ENCODE measurements around the gene SLC8A2.
"Not testable (repeated sequence)": the region's sequence is repeated elsewhere in the genome, so short reads cannot be mapped to it uniquely, and the experiment has no call there.

The SLC8A2 gene

GRCh38 chr19:47390533-47391488 is 80.9 kb downstream of the SLC8A2 start:
- Histone ChIP-seq H4K91ac (ENCODE audit: low read depth, low read length) (no peak overlapping the region), H2AK5ac (ENCODE audit: low read length) (no peak overlapping the region), H3K4me2 (ENCODE audit: low read length) (no peak overlapping the region), H3K27ac (ENCODE audit: low read depth, low read length) (no peak overlapping the region), H2BK12ac (ENCODE audit: low read length) (no peak overlapping the region), H3K9ac (ENCODE audit: low read length) (no peak overlapping the region), H3K4me1 (ENCODE audit: control insufficient read depth in 1 of 2, insufficient read depth in 2 of 2, low read length in 2 of 2) (no peaks in the 10 kb centered on the region), H2BK120ac (ENCODE audit: insufficient read depth, low read length, poor library complexity) (no peak overlapping the region), H3K79me2 (ENCODE audit: control insufficient read depth, insufficient read depth, low read length, poor library complexity) (no peaks in the 10 kb centered on the region), H2BK5ac (ENCODE audit: low read depth, low read length, poor library complexity) (no peak overlapping the region), H3K79me1 (ENCODE audit: low read length) (no peaks in the 10 kb centered on the region), H3K36me3 (ENCODE audit: control insufficient read depth in 1 of 2, insufficient read depth in 2 of 2, low read length in 2 of 2) (no peaks in the 10 kb centered on the region), H3K27me3 (ENCODE audit: insufficient read depth, low read length) (no peaks in the 10 kb centered on the region), H2AFZ (ENCODE audit: insufficient read depth, low read length, poor library complexity) (no peak overlapping the region), H3K23ac (ENCODE audit: low read length) (no peak overlapping the region), H3K9me3 (ENCODE audit: insufficient read depth, low read depth, low read length) (peaks cover 2% of the 10 kb centered on the region), H3K18ac (ENCODE audit: low read length) (no peak overlapping the region), H3K4me3 (ENCODE audit: low read depth, low read length) (no peak overlapping the region), H3K14ac (ENCODE audit: low read length) (no peak overlapping the region), H4K12ac (ENCODE audit: low read depth, low read length) (no peak overlapping the region), H3K4ac (ENCODE audit: low read depth, low read length) (no peak overlapping the region), H4K8ac (ENCODE audit: low read depth, low read length) (no peak overlapping the region)
- no peak for DNase-seq
- no CpG with 5 or more reads among the region's 20 CpGs for WGBS (ENCODE audit: extremely low coverage, insufficient coverage, insufficient read length)

- no peaks in the 10 kb centered on the region for H3K79me2 ChIP-seq (ENCODE audit: control insufficient read depth, insufficient read depth, low read length, poor library complexity)
- H4K8ac ChIP-seq (ENCODE audit: low read depth, low read length): no peak overlapping the region
- no peak overlapping the region for H3K14ac ChIP-seq (ENCODE audit: low read length)
Measured at GRCh38 chr19:47389150-47389556, 82.5 kb downstream of the SLC8A2 start.

GRCh38 chr19:47388721-47389120 is 83.0 kb downstream of the SLC8A2 start:
- H3K4me1 ChIP-seq (ENCODE audit: control insufficient read depth in 1 of 2, insufficient read depth in 2 of 2, low read length in 2 of 2); H2BK120ac ChIP-seq (ENCODE audit: insufficient read depth, low read length, poor library complexity); H3K4me3 ChIP-seq (ENCODE audit: low read depth, low read length); H4K12ac ChIP-seq (ENCODE audit: low read depth, low read length); H3K14ac ChIP-seq (ENCODE audit: low read length); DNase-seq; H3K27ac ChIP-seq (ENCODE audit: low read depth, low read length); H2BK5ac ChIP-seq (ENCODE audit: low read depth, low read length, poor library complexity); H3K18ac ChIP-seq (ENCODE audit: low read length); H3K4ac ChIP-seq (ENCODE audit: low read depth, low read length); H2BK12ac ChIP-seq (ENCODE audit: low read length); H3K9ac ChIP-seq (ENCODE audit: low read length); H3K36me3 ChIP-seq (ENCODE audit: control insufficient read depth in 1 of 2, insufficient read depth in 2 of 2, low read length in 2 of 2); H3K79me2 ChIP-seq (ENCODE audit: control insufficient read depth, insufficient read depth, low read length, poor library complexity); H3K79me1 ChIP-seq (ENCODE audit: low read length); H3K23ac ChIP-seq (ENCODE audit: low read length); H2AK5ac ChIP-seq (ENCODE audit: low read length); H4K91ac ChIP-seq (ENCODE audit: low read depth, low read length); H2AFZ ChIP-seq (ENCODE audit: insufficient read depth, low read length, poor library complexity); H3K9me3 ChIP-seq (ENCODE audit: insufficient read depth, low read depth, low read length); H4K8ac ChIP-seq (ENCODE audit: low read depth, low read length); H3K4me2 ChIP-seq (ENCODE audit: low read length); H3K27me3 ChIP-seq (ENCODE audit: insufficient read depth, low read length): not testable (repeated sequence)
- no CpG with 5 or more reads among the region's 5 CpGs for WGBS (ENCODE audit: extremely low coverage, insufficient coverage, insufficient read length)

More at GRCh38 chr19:47389150-47389556, 82.5 kb downstream of the SLC8A2 start:
- no peak overlapping the region for H3K27ac ChIP-seq (ENCODE audit: low read depth, low read length)
- H2BK120ac ChIP-seq (ENCODE audit: insufficient read depth, low read length, poor library complexity): no peak overlapping the region
- H3K18ac ChIP-seq (ENCODE audit: low read length): no peak overlapping the region
- H3K9ac ChIP-seq (ENCODE audit: low read length): no peak overlapping the region
- no peak overlapping the region for H3K23ac ChIP-seq (ENCODE audit: low read length)
- no peaks in the 10 kb centered on the region for H3K79me1 ChIP-seq (ENCODE audit: low read length)
- H2AK5ac ChIP-seq (ENCODE audit: low read length): no peak overlapping the region
- H3K4me1 ChIP-seq (ENCODE audit: control insufficient read depth in 1 of 2, insufficient read depth in 2 of 2, low read length in 2 of 2): no peaks in the 10 kb centered on the region
- no peak overlapping the region for H2BK5ac ChIP-seq (ENCODE audit: low read depth, low read length, poor library complexity)
- H2AFZ ChIP-seq (ENCODE audit: insufficient read depth, low read length, poor library complexity): no peak overlapping the region
- H3K4me3 ChIP-seq (ENCODE audit: low read depth, low read length): no peak overlapping the region
- no peaks in the 10 kb centered on the region for H3K36me3 ChIP-seq (ENCODE audit: control insufficient read depth in 1 of 2, insufficient read depth in 2 of 2, low read length in 2 of 2)
- no CpG with 5 or more reads among the region's 9 CpGs for WGBS (ENCODE audit: extremely low coverage, insufficient coverage, insufficient read length)
- no peak overlapping the region for H3K4ac ChIP-seq (ENCODE audit: low read depth, low read length)
- no peak overlapping the region for H3K4me2 ChIP-seq (ENCODE audit: low read length)
- no peak overlapping the region for H4K12ac ChIP-seq (ENCODE audit: low read depth, low read length)
- H3K27me3 ChIP-seq (ENCODE audit: insufficient read depth, low read length): no peaks in the 10 kb centered on the region
- no peak overlapping the region for H4K91ac ChIP-seq (ENCODE audit: low read depth, low read length)
- peak; percentile 21 to 40 for DNase-seq
- peaks cover 2% of the 10 kb centered on the region for H3K9me3 ChIP-seq (ENCODE audit: insufficient read depth, low read depth, low read length)
- no peak overlapping the region for H2BK12ac ChIP-seq (ENCODE audit: low read length)

- H3K4me3 ChIP-seq (ENCODE audit: low read depth, low read length); H2BK5ac ChIP-seq (ENCODE audit: low read depth, low read length, poor library complexity); H3K4ac ChIP-seq (ENCODE audit: low read depth, low read length); H4K8ac ChIP-seq (ENCODE audit: low read depth, low read length); H3K79me2 ChIP-seq (ENCODE audit: control insufficient read depth, insufficient read depth, low read length, poor library complexity); H3K9me3 ChIP-seq (ENCODE audit: insufficient read depth, low read depth, low read length); H3K36me3 ChIP-seq (ENCODE audit: control insufficient read depth in 1 of 2, insufficient read depth in 2 of 2, low read length in 2 of 2); H2BK12ac ChIP-seq (ENCODE audit: low read length); H3K4me1 ChIP-seq (ENCODE audit: control insufficient read depth in 1 of 2, insufficient read depth in 2 of 2, low read length in 2 of 2); H4K91ac ChIP-seq (ENCODE audit: low read depth, low read length); H3K14ac ChIP-seq (ENCODE audit: low read length); H2AFZ ChIP-seq (ENCODE audit: insufficient read depth, low read length, poor library complexity); H3K23ac ChIP-seq (ENCODE audit: low read length); H3K4me2 ChIP-seq (ENCODE audit: low read length); H3K9ac ChIP-seq (ENCODE audit: low read length); H3K27me3 ChIP-seq (ENCODE audit: insufficient read depth, low read length); H2AK5ac ChIP-seq (ENCODE audit: low read length); H2BK120ac ChIP-seq (ENCODE audit: insufficient read depth, low read length, poor library complexity); H3K18ac ChIP-seq (ENCODE audit: low read length); H4K12ac ChIP-seq (ENCODE audit: low read depth, low read length); DNase-seq; H3K79me1 ChIP-seq (ENCODE audit: low read length); H3K27ac ChIP-seq (ENCODE audit: low read depth, low read length): not testable (repeated sequence)
- WGBS (ENCODE audit: extremely low coverage, insufficient coverage, insufficient read length): no CpG with 5 or more reads among the region's 3 CpGs
Measured at GRCh38 chr19:47387623-47388022, 84.1 kb downstream of the SLC8A2 start.
